GM18499 (cell line): ENCODE measurements around the gene CCDC28B.

Source experiments
- ATAC-seq: cut with Tn5 transposase; IDR thresholded peaks from one replicate; pipeline ENCODE4 v1.9.1; 2021; ENCODE audit warnings: moderate number of reproducible peaks; ENCODE audit not compliant: insufficient read depth, unreplicated experiment

CCDC28B gene

DNA sequence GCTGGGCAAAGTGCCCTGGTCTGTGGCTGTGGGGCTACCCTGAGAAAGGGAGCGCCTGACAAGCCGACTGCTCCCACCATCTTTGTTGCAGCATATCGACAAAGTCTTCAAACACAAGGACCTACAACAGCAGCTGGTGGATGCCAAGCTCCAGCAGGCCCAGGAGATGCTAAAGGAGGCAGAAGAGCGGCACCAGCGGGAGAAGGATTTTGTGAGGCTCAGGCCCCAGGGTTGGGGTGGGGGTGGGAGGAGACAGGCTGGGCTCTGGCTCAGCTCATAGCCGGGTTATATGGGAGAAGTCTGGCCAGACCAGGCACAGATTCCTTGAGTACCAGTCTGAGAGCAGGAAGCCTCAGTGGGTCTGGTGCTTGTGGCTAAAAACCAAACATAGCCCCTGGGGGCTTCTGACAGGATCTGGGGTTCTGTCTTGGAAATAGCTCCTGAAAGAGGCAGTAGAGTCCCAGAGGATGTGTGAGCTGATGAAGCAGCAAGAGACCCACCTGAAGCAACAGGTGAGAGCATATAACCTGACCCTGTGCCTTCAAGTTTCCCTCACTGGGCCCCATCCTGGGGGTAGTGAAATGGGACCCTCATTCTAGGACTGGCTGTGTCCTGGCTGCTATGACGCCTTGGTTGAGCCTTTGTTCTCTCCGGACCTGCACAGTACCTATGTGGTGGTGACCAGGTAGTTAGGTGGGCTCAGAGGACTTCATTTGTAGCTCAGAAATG, 8.0 kb upstream of the CCDC28B start:
- ATAC-seq, result no peak

DNA sequence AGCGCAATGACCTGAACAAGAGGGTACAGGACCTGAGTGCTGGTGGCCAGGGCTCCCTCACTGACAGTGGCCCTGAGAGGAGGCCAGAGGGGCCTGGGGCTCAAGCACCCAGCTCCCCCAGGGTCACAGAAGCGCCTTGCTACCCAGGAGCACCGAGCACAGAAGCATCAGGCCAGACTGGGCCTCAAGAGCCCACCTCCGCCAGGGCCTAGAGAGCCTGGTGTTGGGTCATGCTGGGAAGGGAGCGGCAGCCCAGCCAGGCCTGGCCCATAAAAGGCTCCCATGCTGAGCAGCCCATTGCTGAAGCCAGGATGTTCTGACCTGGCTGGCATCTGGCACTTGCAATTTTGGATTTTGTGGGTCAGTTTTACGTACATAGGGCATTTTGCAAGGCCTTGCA, 5.4 kb upstream of the CCDC28B start:
- no peak for ATAC-seq

DNA sequence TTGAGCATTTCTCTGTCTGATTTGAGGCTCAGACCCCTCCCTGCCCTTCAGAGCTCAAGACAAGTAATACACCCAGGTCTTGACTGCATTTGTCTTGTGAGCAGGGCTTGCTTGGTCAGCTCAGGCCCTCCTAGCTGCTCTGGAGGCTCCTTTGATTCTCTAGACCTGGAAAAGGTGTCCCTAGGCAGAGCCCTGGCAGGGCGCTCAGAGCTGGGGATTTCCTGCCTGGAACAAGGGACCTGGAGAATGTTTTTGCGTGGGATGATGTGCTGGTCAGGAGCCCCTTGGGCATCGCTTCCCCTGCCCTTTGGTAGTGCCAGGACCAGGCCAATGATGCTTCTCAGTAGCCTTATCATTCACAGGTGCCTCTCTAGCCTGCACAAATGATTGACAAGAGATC, 4.9 kb upstream of the CCDC28B start:
- ATAC-seq, result no peak

DNA sequence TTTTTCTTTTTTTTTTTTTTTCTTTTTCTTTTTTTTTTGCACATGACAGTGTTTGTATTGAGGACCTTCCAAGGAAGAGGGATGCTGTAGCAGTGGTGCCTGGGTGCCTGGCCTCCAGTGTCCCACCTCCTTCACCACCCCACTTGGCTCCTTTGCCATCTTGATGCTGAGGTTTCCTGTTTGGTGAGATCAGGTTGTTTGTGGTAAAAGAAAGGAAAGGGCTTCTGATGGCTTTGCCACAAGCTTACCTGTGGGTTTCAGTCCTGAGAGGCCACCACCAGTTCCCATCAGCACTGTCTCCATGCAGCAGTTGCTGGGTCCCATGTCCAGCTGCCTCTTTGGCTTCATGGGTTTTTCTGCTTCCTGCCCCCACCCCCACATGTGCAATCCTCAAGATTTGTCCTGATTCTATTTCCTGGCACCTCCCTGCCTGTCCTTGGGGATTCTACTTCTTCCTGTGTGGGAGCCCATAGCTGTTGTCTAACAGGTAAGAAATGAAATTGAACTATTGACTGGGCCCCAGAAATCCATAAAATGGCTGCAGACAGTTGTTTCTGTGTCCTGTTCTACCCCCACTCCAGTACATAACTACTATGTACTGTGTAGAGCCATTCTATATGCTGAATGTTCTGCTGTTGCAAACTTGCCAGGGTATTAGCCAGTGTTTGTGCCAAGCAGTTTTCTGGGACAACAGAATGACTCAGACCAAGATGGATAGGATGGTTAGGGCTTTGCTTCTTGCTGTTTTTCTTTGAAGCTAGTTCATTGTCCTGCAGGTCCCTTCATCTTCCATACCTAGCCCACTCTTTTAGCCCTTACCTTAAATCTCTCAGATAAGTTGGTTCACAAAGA, 4.2 kb upstream of the CCDC28B start:
- no peak for ATAC-seq

DNA sequence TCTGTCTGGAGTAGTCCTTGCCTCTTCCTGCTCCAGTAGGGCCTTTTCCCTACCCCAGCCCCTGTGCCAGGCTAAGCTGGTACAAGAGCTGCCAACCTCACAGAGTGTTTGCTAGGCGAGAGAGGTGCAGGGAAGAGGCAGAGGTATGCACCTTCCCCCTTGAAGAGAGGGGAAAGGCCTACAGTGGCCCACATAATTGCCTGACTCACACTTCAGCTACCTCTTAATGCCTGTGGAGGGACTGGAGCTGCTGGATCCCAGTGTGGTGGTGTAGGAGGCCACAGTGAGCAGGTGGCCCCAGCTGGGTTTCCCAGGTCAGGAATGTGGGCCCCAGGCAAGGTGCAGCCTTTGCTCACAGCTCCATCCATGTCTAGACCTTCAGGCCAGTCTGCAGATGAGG, 3.3 kb upstream of the CCDC28B start:
- no peak for ATAC-seq

DNA sequence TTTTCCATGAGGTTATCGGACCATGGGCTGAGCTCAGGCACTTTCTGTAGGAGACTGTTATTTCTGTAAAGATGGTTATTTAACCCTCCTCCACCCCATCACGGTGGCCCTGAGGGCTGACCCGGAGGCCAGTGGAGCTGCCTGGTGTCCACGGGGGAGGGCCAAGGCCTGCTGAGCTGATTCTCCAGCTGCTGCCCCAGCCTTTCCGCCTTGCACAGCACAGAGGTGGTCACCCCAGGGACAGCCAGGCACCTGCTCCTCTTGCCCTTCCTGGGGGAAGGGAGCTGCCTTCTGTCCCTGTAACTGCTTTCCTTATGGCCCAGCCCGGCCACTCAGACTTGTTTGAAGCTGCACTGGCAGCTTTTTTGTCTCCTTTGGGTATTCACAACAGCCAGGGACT, 2.6 kb upstream of the CCDC28B start:
- no peak for ATAC-seq

DNA sequence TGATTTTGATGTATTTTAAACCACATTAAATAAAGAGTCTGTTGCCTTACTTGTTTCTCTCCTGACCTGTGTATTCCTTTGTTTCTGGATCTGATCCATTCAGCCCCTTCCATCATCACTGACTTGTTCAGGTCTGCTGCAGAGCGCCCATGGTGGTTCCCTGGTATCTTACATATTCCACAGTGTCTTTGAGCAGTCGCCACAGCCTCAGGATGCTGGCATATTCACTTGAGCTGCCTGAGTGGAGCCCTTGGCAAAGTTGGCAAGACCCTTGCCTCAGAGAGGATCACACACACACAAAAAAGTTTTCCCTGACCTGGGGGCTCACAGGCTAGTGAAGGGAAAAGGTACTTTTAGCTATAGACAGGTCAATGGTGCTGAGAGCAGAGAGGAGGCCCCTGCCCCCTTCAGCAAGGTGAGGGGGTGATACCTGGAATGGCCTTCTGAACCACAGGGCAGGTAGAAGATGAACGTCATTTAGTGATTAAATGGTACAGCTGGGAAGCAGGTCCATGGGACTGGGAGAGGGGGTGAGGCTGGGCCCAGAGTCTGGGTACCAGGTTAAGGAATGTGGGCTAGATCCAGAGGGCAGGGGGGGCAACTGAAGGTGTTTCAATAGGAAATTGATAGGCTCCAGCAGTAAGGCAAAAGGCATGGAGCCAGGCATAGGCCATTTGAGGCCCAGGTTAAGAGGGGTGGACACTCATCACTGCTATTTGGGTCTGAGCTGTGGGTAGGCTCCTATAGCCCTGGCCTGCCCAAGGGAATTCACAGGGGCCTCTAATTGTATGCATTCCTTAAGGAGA, 2.0 kb upstream of the CCDC28B start:
- no peak for ATAC-seq

DNA sequence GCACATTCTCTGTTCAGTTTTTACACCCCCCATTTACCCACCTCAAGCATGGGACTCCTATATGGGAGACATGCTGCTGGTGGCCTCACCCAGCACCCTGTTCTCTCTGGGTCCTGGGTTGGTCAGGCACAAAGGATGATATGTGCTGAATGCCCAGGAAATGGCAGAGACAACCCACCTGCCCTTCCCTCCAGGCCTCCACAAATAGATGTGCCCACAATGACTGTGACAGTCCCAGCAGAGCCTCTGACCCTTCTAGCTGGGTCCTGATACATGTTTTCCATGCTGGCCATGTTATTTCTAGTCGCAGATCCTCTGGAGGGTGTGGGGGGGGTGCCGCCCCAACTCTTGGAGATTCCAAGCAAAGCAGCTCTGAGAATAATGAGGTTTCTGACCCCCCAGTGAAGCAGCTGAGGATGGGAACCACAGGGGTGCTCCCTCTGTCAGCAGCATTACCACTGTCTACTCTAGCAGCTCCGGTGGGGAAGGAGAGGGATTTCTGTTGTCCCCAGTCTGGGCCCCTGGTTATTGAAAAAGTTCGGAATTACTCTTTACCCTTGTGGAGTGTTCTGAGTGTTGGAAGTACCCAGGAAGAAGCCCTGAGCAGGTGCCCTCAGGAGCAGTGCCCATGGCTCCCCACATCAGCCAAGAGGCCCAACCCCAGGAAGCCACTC, 1.2 kb upstream of the CCDC28B start:
- no peak for ATAC-seq

DNA sequence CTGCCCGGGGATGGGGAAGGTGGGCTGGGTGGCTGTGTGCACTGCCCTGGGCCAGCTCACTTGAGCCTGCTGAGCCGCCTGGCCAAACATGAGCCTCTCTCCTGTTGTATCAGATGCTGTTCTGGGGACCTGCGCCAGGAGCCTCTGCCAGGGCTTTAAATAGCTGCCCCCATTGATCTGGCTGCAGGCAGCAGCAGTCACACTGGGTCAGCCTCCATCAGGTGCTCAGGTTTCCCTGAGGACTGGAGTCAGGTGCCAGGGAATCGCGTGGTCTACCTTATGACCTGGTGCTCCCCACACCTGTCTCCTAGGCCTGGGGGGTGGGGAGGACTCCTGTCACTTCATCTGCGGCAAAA, 700 bp upstream of the CCDC28B start:
- ATAC-seq, result no peak

DNA sequence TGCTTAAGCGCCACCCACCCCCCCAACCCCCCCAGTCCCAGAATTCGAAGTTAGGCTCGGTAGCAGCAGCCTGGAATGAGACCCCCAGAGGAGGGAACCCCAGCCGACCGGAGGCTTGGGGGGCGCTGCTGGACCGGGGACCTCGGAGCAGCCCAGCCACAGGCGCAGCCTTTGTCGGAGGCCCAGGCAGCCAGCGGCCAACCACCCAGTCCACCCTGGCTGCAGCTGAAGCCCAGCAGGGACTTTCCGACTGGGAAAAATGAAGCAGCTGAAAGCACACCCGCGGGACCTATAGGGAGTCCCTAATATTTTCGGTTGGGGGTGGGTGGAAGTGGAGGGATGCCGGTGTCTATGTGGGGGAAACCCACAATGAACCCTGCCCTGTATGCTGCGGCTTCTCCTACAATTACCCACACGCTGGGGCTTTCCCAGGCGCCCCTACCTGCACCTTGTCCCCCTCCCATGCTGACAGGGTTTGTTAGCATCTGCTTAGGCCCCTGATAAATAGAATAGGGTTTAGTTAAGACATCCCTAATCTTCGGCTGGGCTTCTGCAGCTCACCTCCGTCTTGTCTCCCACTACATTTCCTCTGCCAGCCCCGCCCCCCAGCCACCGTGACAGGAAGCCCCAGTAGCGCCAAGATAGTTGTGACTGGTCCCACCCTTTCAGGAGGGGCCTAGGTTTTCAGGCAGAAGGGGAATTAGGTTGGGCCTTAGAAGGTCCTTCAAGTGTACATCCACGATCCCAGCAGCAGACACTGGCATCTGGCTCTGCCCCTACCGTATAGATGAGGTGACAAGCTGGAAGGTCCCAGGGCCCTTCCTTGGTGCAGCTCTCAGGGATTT, 838 bp downstream of the CCDC28B start:
- ATAC-seq, result no peak

DNA sequence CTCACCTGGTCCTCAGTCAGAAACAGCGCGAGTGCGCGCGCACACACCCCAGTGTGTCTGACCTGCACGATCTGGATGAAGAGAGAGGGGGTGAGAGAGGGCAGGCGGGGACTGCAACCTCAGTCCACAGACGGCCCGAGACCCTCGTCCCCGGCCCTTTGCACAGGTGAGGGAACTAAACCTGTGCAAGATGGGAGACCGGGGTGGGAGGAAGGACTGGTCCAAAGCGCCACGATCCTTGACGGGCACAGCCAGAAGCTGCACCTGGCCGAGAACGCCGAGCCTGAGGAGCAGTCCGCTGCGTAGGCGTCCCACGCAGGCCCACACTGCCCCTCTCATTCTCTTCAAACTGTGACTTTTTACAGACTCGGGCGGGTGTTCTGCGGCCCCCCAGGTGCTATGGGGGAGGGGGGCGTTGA, 4.6 kb downstream of the CCDC28B start:
- ATAC-seq, result no peak

DNA sequence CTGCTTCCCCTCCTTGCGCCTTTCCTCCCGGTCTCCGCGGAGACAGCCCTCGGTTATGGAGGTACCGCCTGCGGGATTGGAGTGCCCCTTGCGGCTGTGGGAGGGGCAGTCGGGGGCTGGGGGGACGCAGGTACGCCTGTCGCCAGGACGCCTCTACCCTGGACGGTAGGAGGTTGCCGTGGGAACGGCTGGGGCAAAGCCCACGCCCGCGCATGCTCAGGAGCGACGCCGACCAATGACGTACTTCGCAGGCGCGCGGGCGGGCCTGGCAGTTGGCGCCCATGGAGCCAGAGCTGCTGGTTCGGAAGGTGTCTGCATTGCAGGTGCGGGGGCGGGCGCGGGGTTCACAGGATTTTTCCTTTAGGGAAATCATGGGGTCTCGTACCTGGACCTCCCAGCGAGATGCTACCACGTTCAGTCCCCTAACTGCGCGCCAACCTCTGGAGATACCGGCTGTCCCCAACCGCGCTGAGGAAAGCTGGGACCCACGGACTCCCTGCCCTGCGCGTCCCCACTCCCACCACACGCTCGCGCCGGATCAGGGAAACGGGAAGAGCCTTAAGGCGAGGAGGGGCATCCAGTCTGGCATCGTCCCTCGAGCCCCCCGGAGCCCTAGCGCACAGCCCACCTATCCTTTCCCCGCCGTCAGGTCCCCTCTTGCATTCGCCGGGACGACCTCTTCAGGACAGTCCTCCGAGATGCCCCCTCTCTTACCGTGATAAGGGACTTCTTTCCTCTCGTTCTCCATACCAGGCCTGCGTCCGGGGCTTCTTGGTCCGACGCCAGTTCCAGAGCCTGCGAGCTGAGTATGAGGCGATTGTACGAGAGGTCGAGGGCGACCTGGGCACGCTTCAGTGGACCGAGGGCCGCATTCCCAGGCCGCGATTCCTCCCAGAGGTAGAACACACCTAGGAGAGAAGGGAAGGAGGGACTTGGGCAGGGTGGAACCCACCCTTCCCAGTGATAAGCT, 5.3 kb downstream of the CCDC28B start, which contains the start of gene IQCC:
TSS of gene IQCC (plus strand) at position 271 of the 970 bp plus-strand sequence. CDS start at position 282, 11 bp downstream.
- no peak for ATAC-seq

DNA sequence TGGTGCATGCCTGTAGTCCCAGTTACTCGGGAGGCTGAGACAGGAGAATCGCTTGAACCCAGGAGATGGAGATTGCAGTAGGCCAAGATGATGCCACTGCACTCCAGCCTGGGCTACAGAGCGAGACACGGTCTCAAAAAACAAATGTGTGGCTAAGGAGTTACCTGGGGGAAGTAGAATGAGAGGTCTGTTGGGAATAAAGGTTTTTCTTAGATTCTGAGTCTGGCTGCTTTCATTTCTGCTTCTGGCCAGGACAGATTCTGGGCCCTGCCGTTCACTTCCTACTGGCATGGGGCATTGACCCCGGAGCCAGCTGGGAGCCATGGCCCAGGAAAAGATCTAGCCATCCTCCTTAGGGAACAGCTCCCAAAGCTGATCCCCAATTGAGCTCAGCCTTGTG, 8.1 kb downstream of the CCDC28B start:
- no peak for ATAC-seq

DNA sequence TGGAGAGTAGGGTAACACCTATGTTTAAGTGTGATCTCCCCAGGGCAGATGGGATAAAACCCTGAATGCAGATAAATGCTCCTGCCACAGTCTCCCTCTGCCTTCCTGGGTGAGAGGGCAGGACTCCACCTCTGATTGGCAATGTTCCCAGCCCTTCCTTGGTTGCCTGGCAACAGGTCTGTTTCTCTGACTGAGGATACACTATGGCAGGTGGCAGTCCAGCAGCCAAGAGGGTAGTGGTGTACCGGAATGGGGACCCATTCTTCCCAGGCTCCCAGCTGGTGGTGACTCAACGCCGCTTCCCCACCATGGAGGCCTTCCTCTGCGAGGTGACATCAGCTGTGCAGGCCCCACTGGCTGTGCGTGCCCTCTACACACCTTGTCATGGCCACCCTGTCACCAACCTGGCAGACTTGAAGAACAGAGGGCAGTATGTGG, 8.5 kb downstream of the CCDC28B start, which contains the start of gene DCDC2B:
TSS of gene DCDC2B (plus strand) at position 199 of the 438 bp plus-strand sequence. CDS start at position 204, 5 bp downstream.
- no peak for ATAC-seq

DNA sequence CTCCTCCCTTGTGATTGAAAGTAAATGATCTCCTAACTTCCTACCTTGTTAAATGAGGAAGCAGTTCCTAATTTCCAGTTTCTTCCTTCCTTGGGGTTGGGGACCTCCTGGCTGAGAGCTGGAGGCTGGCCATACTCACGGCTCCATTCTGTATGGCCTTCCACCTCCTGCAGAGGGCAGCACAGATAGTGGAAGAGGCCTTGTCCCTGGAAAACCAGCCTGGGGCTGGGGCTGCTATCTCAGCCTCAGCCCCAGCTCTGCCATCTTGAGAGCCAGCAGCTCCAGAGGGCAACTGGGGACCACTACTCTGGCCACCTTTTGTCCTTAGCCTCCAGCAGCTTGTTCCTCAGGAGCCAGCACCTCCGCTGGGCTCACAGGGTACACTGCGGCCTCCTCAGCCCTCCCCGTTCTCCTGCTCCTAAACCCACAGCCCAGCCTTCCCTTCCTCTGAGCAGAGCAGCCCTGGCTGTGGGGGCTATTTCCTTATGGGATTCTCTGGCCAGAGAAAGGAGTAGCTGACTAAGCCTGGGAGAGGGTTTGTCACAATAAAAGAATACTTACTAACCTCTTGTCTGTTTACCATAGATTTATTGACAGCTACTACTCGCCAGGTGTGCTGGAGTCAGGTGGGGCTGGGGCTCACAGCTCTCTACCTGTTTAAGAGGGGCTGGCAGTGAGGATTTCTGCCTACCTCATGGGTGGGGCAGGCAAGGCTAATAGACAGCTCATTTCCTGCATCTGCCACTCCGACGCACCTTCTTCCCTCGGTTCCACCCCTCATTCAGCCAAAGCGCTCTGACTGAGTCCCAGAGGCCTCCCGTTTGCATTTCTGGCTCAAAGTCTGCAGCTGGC, 15.5 kb downstream of the CCDC28B start:
- ATAC-seq, result no peak

DNA sequence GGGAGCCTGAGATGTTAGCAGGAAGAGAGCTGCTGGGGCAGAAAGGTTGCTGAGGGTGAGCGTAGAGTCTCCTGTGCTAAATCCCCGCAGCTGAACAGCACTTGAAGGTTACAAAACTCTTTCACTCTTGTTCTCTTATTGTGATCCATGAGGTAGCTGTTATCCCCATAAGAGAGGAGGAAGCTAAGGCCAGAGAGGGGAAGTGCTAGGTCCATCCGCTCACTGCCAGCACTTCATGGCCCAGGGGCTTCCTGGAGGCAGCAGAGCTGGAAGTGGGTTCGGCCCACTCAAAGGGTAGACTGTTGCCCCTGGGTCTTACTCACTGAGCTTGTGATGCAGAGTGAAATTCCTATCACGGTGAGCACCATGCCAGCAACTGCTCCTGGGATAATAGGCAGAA, 16.2 kb downstream of the CCDC28B start:
- no peak for ATAC-seq

DNA sequence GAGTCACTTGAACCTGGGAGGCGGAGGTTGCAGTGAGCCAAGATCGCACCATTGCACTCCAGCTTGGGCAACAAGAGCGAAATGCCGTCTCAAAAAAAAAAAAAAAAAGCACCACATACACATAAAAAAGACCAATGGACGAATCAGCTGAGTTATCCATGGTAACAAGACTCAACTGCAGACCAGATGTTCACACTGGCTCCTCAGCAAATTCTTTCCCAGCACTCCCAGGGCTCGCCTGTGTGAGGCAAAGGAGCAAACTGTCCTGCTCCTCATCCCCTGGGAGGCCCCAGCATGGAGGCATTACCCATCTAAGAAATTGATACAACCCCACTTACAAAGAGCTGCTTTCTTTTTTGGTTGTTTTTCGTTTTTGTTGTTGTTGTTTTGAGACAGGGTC, 18.6 kb downstream of the CCDC28B start:
- ATAC-seq, result no peak
